PC-9 (cell line): Measurements from ENCODE around the gene GRAP2. TPM values are rescaled to one million over a fixed set of nuclear protein-coding genes. Genes with fewer than 3 reads are reported as not detected.

ENCODE experiments used
- BruUV-seq: library from RNA; stranded (reverse); fragments of 400-500 nt; replicated peaks from 2 replicates; lab custom pipeline; 2021; lab: Mats Ljungman, UMichigan
- CTCF ChIA-PET: fragments of 300-600 bp; sonication (Branson Sonifier 250); formaldehyde crosslinking; loops from one replicate; lab custom pipeline; 2022; ENCODE audit warnings: antibody characterized with exemption; lab: Charles Lee
- POLR2A ChIA-PET: fragments of 300-600 bp; sonication (Branson Sonifier 250); formaldehyde crosslinking; loops from one replicate; lab custom pipeline; 2022; ENCODE audit warnings: antibody characterized with exemption; ENCODE audit not compliant: unreplicated experiment; lab: Charles Lee
- DNase-seq, 2 experiments: peaks; one replicate each; pipeline versions ENCODE4 v3.0.0 to v3.0.0-alpha.2; 2015 to 2022; ENCODE audit warnings: mixed read lengths in 1 of 2
- H2AFZ ChIP-seq: fragments of 200-600 bp; sonication (generic); 2 replicates; pipeline ENCODE4 v1.8.1; 2017; ENCODE audit warnings: antibody characterized with exemption
- H3F3A ChIP-seq: fragments of 200-600 bp; sonication (generic); 2 replicates; pipeline ENCODE4 v1.8.1; 2017; ENCODE audit warnings: antibody characterized with exemption, mild to moderate bottlenecking, low read depth; ENCODE audit not compliant: insufficient read depth
- H3K27ac ChIP-seq: fragments of 200-600 bp; sonication (generic); 2 replicates; pipeline ENCODE4 v1.6.1; 2016; ENCODE audit warnings: mixed run types
- H3K27me3 ChIP-seq: fragments of 200-600 bp; sonication (generic); 2 replicates; pipeline ENCODE4 v1.6.1; 2016; ENCODE audit warnings: low read depth, mixed run types; ENCODE audit not compliant: insufficient read depth
- H3K36me3 ChIP-seq: fragments of 200-600 bp; sonication (generic); 2 replicates; pipeline ENCODE4 v1.6.1; 2016; ENCODE audit warnings: low read depth, mixed run types
- H3K4me1 ChIP-seq: fragments of 200-600 bp; sonication (generic); replicated peaks from 2 replicates; pipeline ENCODE4 v1.6.1; 2016; ENCODE audit warnings: mixed run types; ENCODE audit not compliant: insufficient read depth
- H3K4me2 ChIP-seq: fragments of 200-600 bp; sonication (generic); 2 replicates; pipeline ENCODE4 v1.6.1; 2017; ENCODE audit warnings: mixed run types
- H3K4me3 ChIP-seq: fragments of 200-600 bp; sonication (generic); 2 replicates; pipeline ENCODE4 v1.6.1; 2016; ENCODE audit warnings: mixed run types
- H3K79me2 ChIP-seq: fragments of 200-600 bp; sonication (generic); 2 replicates; pipeline ENCODE4 v1.6.1; 2017; ENCODE audit warnings: low read depth, mixed run types
- H3K9me2 ChIP-seq: fragments of 200-600 bp; sonication (generic); 2 replicates; pipeline ENCODE4 v1.8.1; 2017; ENCODE audit warnings: mild to moderate bottlenecking; ENCODE audit not compliant: insufficient read depth
- H3K9me3 ChIP-seq: fragments of 200-600 bp; sonication (generic); 2 replicates; pipeline ENCODE4 v1.8.1; 2016; ENCODE audit warnings: low read depth; ENCODE audit not compliant: insufficient read depth
- H4K20me1 ChIP-seq: fragments of 200-600 bp; sonication (generic); 2 replicates; pipeline ENCODE4 v1.8.1; 2017; ENCODE audit not compliant: insufficient read depth
- CTCF ChIP-seq: fragments of 200-600 bp; sonication (generic); conservative IDR thresholded peaks from 2 replicates; pipeline ENCODE4 v1.6.1; 2017; ENCODE audit warnings: mixed run types, antibody characterized with exemption, mild to moderate bottlenecking, moderate library complexity
- EZH2 ChIP-seq: fragments of 200-600 bp; sonication (generic); IDR thresholded peaks from 2 replicates; pipeline ENCODE4 v1.8.0; 2017; ENCODE audit warnings: antibody characterized with exemption, low read depth
- intact Hi-C: fragments of 100-400 bp; cut with micrococcal nuclease; formaldehyde crosslinking; loops from one replicate; pipeline ENCODE4 v1.10.0; 2022; ENCODE audit not compliant: unreplicated experiment
- total RNA-seq: library from RNA; stranded (reverse); gene quantifications from 2 replicates; pipeline ENCODE4 v1.2.3, GENCODE V29; 2021

Gene GRAP2
- total RNA-seq, 1 experiment from 2014 or later: not detected

- Histone ChIP-seq H3K79me2 (no peaks in the 10 kb centered on the region), H3K9me2 (no peaks in the 10 kb centered on the region), H3K27ac (no peak overlapping the region), H3F3A (no peaks in the 10 kb centered on the region), H3K4me2 (no peak overlapping the region), H3K27me3 (peaks cover 41% of the 10 kb centered on the region), H4K20me1 (no peaks in the 10 kb centered on the region), H3K36me3 (no peaks in the 10 kb centered on the region), H3K4me3 (no peak overlapping the region), H3K9me3 (no peaks in the 10 kb centered on the region), H2AFZ (no peak overlapping the region), H3K4me1 (no peaks in the 10 kb centered on the region)
- CTCF ChIA-PET: interaction anchor here (0.6 kb wide), 1 partner anchor 154 kb away, joined by 4 read pairs; no protein-coding TSS in a partner anchor
- TF ChIP-seq CTCF (no peak), EZH2 (no peak)
- intact Hi-C loops: no loop called here
- no TSS peak for BruUV-seq
- no peak for DNase-seq
- POLR2A ChIA-PET: no interaction called here
These were observed 52.2 kb downstream of the GRAP2 start for GRCh38 chr22:39953101-39953500.

- Histone ChIP-seq H3K36me3 (no peaks in the 10 kb centered on the region), H3F3A (no peaks in the 10 kb centered on the region), H3K4me2 (no peak overlapping the region), H3K79me2 (no peaks in the 10 kb centered on the region), H4K20me1 (no peaks in the 10 kb centered on the region), H3K9me3 (no peaks in the 10 kb centered on the region), H2AFZ (no peak overlapping the region), H3K27ac (no peak overlapping the region), H3K9me2 (no peaks in the 10 kb centered on the region), H3K4me3 (no peak overlapping the region), H3K4me1 (no peaks in the 10 kb centered on the region), H3K27me3 (peaks cover 40% of the 10 kb centered on the region)
- BruUV-seq: no TSS peak
- TF ChIP-seq EZH2: no peak
- TF ChIP-seq CTCF: no peak
- peak in 1 of 2 experiments; percentile 48 for DNase-seq
- POLR2A ChIA-PET: no interaction called here
- intact Hi-C loops: no loop called here
- CTCF ChIA-PET: no interaction called here
These were observed 53.7 kb downstream of the GRAP2 start for GRCh38 chr22:39954584-39955055.

GRCh38 chr22:39955675-39956074, 54.8 kb downstream of the GRAP2 start:
- Histone ChIP-seq H3K36me3 (no peaks in the 10 kb centered on the region), H3F3A (no peaks in the 10 kb centered on the region), H2AFZ (no peak overlapping the region), H3K4me3 (no peak overlapping the region), H3K9me2 (no peaks in the 10 kb centered on the region), H3K9me3 (no peaks in the 10 kb centered on the region), H3K79me2 (no peaks in the 10 kb centered on the region), H4K20me1 (no peaks in the 10 kb centered on the region), H3K4me1 (no peaks in the 10 kb centered on the region), H3K27ac (no peak overlapping the region), H3K4me2 (no peak overlapping the region), H3K27me3 (peaks cover 38% of the 10 kb centered on the region)
- no peak for DNase-seq
- ChIA-PET POLR2A (no interaction called here), CTCF (no interaction called here)
- intact Hi-C loops: no loop called here
- TF ChIP-seq EZH2: no peak
- TF ChIP-seq CTCF: no peak
- BruUV-seq: no TSS peak
